Activated CD4-positive, alpha-beta T cell treated with anti-CD3 and anti-CD28 coated beads, Interleukin-2, Interleukin-4, amounts not matched to agents 100 ng/mL and 50 ng/mL, durations not matched to agents 16 hours and 8 hours (primary cell): Measurements from ENCODE around the gene KY.

ENCODE experiments used
- DNase-seq: peaks from one replicate; pipeline ENCODE4 v3.0.0-alpha.2; 2020; ENCODE audit warnings: low spot score

Gene KY

GRCh38 chr3:134619301-134619615 lies 31.6 kb downstream of the KY start:
- no peak for DNase-seq

GRCh38 chr3:134618478-134619300 lies 32.1 kb downstream of the KY start:
- DNase-seq, result no peak

DNA sequence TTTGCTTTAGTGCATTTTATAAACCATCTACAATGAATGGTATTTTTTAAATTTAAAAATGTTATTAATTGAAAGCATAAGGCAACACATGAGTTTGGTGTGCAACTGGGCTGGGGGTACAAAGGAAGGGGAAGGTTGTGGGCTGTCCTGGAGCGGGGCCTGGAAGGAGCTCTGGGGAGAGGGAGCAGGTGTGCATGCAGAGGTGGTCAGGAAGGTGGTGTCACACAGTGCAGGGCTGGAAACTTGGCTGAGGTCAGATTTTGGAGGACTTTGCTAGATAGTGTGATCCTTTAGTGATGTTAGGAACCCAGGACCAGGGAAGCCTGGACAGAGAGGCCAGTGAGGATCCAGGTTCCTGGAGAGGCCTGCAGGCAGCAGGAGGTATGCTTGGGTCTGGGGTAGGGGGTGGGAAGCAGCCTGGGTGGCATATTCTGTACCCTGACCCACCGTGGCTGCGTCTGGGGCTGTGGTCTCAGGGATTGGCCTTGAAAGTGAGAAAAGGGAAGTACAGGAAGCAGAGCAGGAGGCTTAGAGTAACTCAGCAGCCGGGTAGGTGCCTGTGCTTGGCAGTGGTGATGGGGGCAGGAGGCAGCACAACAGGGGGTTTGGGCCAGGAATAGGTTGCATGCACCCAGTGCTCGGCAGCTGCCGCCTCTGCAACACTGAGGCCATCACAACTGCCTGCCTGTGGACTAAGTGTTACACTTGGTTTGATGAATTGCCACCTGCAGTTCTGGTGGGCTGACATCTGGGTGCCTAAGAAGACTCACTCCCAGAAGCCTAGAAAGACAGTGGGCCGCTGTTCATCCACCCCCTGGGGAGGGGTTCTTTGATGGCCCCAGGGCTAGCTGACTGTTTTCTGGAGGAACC lies 33.0 kb downstream of the KY start:
- no peak for DNase-seq

GRCh38 chr3:134615743-134616142 lies 35.1 kb downstream of the KY start:
- DNase-seq, result no peak

DNA sequence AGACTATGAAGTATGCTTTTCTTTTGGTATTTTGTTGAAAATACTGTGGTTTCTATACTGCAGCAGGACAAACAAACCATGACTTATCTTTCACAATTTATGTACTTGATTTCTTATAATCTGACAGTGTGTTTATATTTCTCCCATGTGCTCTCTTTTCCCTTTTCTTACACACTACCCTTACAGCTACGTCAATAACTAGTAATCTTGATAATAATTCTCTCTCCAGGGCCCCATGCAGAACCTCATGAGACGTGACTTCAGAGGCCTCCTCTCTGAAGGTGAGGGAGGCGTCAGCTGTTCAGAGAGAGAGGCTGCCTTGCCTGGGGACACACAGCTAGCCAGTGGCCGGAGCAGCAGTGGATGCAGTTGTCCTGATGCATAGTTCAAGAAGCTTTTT lies 35.9 kb downstream of the KY start:
- DNase-seq, result no peak

DNA sequence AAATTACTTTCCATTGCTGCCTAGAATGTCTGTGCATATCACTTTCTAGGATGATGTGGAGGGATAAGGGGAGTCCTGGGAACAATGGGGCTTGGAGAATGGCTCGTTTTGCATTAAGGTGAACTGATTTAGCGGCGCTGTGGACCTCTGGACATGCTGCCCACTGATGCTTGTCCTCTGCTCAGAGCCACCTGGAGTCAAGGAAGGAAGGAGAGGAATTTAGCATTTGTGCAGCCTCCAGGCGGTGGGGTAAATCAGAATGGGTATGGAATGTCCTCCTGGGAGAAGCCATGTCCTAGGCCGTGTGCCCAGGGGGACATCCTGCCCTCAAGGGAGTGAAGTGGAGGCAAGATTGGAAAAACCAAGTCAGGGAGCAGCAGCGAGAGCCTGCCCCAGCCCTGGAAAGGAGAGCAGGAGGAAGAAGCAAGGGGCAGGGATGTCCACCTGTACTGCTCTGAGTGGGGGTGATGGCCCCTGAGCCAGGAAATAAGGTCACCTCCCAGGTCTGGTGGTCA lies 37.8 kb downstream of the KY start:
- DNase-seq, result no peak

DNA sequence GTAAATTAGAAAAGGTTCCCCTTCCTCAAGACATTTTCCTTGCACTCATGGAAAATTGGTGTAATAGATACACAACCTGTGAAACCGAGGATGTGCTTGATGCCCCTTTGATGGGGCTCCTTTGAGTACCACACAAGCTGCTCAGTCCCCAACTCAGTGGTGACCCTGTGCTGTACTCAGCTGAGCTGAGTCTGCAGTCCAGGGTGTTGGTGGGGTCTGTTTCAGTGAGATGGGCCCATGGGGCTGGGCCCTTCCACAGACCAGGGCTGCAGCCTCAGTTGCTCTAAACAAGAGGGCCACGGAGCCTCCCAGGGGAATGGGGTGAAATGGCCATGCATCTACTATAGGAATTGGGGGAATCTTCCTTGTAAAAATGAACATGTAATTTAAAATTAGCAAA lies 39.3 kb downstream of the KY start:
- DNase-seq, result no peak

DNA sequence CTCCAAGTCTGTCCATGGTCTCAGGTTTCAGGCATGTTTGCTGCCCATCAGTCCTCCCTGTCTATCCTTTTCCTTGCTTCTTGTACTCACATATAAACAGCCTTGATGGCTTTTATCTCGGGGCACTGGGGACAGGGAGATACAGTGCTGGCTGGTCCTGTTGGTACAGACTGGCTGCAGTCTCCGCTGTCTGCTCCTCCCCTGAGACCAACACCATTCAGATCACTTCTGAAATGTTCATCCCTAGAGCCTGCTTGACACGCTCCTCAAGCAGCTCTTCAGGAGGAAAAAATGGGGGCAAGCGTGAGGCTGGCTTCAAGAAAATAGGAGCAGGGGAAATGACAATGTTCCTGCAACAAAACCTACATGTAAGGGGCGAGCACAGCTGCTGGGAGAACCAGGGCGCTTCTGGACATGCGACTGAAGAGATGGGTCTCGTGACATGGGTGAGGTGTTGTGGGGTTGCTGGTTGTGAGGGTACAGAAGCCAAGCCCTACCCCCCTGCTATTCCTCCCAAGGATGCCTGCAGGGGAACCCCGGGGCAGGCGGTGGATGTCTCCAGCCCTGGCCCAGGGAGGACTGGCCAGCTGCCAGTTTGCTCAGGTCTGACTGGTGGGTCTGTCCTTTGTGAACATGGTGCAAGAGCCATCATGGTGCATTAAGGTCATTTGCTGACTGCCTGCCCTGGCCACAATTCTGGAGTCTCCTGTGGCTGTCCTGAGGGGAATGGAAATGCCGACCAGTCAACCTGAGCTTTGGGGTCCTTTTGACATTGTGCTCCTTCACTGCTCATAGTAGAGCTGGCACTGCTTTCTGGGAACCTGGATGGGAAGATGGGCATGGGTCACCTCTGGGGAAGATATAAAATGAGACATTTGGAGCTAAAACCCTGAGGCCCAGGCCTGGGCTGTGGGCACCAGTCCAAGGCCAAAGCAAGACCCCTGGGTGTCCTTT lies 40.1 kb downstream of the KY start:
- DNase-seq, result no peak

- no peak for DNase-seq
Observed at GRCh38 chr3:134609821-134610431, 40.9 kb downstream of the KY start.

- no peak for DNase-seq
Observed at GRCh38 chr3:134608771-134609435, 41.9 kb downstream of the KY start.

DNA sequence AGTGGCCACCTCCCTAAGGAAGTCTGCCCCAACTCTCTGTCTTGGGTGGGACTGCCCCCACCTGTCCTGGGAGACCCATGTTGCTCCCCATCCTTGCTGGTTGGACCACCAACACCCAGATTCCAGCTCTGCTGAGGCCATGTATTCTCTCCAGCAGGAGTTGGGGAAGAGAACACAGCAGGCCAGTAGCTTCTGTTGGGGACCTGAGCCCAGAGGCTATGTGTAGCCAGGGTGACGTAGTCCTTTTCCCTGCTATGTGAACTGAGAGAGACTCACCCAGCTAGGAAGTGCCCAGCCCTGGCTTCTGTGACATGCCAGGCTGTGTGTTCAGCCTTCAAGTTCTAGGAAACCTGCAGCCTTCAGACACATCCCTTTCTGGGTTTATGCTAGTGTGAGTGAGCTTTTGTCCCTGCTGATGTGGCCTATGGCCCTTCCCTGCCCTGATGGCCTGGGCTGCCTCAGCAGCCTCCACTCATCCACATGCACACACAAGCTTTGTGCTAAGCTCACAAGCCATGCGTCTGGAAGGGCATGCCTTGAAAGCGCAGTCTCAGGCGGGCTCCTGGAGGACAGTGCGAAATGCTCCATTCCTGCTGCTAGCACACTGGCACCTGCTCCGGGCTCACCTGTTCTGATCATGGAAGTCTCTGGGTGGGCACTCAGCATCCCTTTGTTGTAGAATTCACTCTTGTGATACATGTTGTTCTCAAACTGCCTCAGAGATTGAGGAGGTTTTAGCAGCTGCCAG lies 42.6 kb downstream of the KY start:
- DNase-seq, result no peak

DNA sequence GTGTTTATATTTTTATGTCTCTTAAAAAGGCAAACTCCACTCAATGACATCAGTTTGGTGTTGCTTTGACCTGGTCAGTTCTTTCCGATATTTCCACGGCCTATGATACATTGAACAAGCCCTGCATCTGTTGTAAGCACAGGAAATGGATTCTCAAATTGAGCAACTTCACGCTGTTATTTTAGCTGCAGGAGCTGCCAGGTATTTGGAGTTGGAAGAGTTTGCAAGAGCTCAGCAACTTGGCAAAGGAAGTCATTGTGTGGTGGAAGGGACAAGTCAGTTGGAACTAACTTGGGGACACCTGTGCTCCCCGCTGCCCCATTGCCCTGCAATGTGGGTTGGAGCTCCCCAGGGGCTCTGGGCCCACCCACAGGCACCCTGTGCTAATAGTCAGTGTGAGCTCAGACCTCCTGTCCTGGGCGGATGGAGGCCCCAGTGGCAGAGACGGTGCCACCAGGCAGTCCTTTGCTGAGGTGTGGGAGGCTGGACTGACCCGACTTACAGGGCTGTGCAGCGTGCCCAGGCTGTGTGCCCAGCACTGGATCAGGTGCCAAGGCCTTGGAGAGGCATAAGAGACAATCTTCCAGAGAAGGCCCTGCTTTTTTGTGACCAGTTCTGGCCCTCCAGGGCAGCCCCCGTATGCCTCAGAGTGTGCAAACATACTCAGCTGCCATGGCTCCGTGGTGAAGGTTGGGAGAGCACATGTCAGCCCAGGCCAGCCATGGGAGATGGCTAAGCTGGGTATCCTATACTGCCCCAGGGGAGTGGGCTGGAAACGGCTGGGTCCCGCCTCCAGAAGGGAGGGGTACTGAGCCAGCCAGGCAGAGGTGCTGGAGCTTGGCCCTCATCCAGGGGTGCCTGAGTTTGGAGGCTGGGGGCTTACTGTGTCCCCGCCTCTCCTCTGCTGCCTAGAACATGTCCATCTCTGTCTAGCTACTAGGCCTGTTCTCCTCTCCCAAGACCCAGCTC lies 43.5 kb downstream of the KY start:
- no peak for DNase-seq

- DNase-seq, result no peak
Observed at GRCh38 chr3:134606033-134607025, 44.5 kb downstream of the KY start.

DNA sequence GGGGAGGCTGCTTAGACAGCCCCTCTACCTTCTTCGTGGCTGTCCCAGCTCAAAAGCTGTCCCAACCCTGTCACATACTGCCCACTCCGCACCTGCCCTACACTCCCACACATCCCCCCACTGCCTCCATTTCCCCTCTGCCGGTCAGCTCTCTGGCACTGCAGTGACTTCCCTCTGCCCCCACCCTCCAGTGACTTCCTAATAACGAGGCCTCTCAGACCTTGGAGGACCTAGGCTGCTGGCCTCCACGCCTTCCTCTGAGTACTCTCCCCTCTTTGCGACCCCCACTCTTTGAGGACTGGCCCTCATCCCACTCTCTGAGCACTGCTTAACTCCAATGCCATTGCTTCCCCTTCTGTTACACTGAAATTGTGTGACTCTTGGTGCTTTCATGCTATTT lies 45.3 kb downstream of the KY start:
- no peak for DNase-seq

GRCh38 chr3:134603956-134604355 lies 46.9 kb downstream of the KY start:
- no peak for DNase-seq

DNA sequence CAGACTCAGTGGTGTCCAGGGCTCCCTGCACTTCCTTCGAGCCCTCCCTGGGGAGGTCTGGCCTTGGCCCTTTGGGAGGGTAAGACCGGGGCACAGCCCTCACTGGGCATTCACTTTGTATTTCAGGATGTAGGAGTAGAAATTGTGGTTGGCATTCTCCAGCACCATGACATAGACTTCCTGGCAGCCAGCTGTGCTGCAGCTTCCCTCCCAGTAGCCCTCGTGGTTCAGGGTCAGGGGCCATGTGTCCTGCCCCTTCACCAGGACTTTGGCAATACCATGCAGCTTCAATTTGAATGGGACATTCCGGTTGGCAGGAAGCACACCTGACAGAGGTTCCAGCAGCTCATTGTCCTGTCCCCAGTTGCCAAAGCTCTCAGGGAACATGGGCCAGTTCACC lies 47.3 kb downstream of the KY start:
- DNase-seq, result no peak

- DNase-seq, result no peak
Observed at GRCh38 chr3:134602440-134602814, 48.4 kb downstream of the KY start.
